OCI-LY7 (cell line): ENCODE data around the gene ZBTB44.

Experiments used
- EZH2phosphoT487 ChIP-seq: fragments of 200-600 bp; sonication (generic); IDR thresholded peaks from 2 replicates; pipeline ENCODE4 v1.6.1; 2018; ENCODE audit warnings: low read depth, borderline replicate concordance, mild to moderate bottlenecking, mixed run types, antibody characterized with exemption, low read length, moderate library complexity, mixed read lengths
- TF ChIP-seq, protein P1 (sequence below): fragments of 200-600 bp; sonication (generic); conservative IDR thresholded peaks from 2 replicates; pipeline ENCODE4 v1.5.1; 2014; ENCODE audit warnings: mild to moderate bottlenecking, antibody characterized with exemption, low read length, moderate library complexity, mixed read lengths

DNA sequence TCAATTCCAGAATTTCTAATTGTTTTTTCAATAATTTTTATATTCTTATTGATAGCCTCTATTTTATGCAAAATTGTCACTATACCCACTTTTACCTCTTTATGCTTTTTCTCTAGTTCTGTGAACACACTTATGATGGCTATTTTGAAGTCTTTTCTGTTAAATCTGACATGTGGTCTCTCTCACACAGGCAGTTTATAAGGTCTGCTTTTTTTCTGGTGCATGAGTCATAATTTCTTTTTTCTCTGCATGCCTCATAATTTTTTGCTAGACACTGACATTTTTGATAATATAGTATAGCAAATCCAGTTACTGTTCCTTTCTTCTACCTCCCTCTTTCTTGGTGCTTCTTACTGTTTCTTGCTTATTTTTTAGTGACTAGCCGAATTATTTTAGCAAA, 36.0 kb downstream of the ZBTB44 start:
- TF ChIP-seq, protein P1, sequence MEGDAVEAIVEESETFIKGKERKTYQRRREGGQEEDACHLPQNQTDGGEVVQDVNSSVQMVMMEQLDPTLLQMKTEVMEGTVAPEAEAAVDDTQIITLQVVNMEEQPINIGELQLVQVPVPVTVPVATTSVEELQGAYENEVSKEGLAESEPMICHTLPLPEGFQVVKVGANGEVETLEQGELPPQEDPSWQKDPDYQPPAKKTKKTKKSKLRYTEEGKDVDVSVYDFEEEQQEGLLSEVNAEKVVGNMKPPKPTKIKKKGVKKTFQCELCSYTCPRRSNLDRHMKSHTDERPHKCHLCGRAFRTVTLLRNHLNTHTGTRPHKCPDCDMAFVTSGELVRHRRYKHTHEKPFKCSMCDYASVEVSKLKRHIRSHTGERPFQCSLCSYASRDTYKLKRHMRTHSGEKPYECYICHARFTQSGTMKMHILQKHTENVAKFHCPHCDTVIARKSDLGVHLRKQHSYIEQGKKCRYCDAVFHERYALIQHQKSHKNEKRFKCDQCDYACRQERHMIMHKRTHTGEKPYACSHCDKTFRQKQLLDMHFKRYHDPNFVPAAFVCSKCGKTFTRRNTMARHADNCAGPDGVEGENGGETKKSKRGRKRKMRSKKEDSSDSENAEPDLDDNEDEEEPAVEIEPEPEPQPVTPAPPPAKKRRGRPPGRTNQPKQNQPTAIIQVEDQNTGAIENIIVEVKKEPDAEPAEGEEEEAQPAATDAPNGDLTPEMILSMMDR: no peak
- no peak for TF ChIP-seq EZH2phosphoT487
